NT2/D1 (cell line): Measurements from ENCODE around the gene TPD52L1.

Source experiments
- SUZ12 ChIP-seq: IDR thresholded peaks from 2 replicates; pipeline ENCODE4 v1.6.1; 2011; ENCODE audit not compliant: insufficient read length, insufficient read depth; ENCODE audit errors: extremely low read depth
- ZNF274 ChIP-seq: IDR thresholded peaks from 2 replicates; pipeline ENCODE4 v1.6.1; 2011; ENCODE audit warnings: mild to moderate bottlenecking, low read depth, low read length

GRCh38 chr6:125251516-125252220, 98.1 kb downstream of the TPD52L1 start:
- no peak for TF ChIP-seq SUZ12
- TF ChIP-seq ZNF274 = no peak
